Sigmoid colon (tissue), 7 donors: ENCODE results near the gene SIRT5. TPM values are rescaled to one million over a fixed set of nuclear protein-coding genes. Genes with fewer than 3 reads are reported as not detected.

Experiments
- DNase-seq: peaks from one replicate; pipeline ENCODE4 v3.0.0-alpha.2; 2019
- H3K27ac ChIP-seq, 4 donors: fragments of 200-600 bp; sonication (generic); one replicate each; pipeline ENCODE4 v1.5.1; 2016 to 2019; ENCODE audit warnings: mild to moderate bottlenecking in 1 of 4
- H3K27me3 ChIP-seq, 3 donors: fragments of 200-600 bp; sonication (generic); one replicate each; pipeline ENCODE4 v1.5.1; 2019; ENCODE audit warnings: mild to moderate bottlenecking in 1 of 3
- H3K36me3 ChIP-seq, 4 donors: fragments of 200-600 bp; sonication (generic); one replicate each; pipeline ENCODE4 v1.5.1; 2016 to 2019
- H3K4me1 ChIP-seq, 4 donors: fragments of 200-600 bp; sonication (generic); one replicate each; pipeline ENCODE4 v1.5.1; 2017 to 2019
- H3K4me3 ChIP-seq, 4 donors: fragments of 200-600 bp; sonication (generic); one replicate each; pipeline ENCODE4 v1.5.1; 2017 to 2019; ENCODE audit warnings: mild to moderate bottlenecking in 2 of 4, moderate library complexity in 1 of 4
- H3K9me3 ChIP-seq, 4 donors: fragments of 200-600 bp in 3 of 4; sonication (generic) in 3 of 4; one replicate each; pipeline versions ENCODE4 v1.5.1 to v1.6.1; 2013 to 2019
- EP300 ChIP-seq, 4 donors: sonication (generic); formaldehyde crosslinking; IDR thresholded peaks; one replicate each; pipeline ENCODE4 v1.6.1; 2017; ENCODE audit warnings: antibody characterized with exemption in 4 of 4
- POLR2A ChIP-seq, 2 donors: fragments of 450-650 bp; IDR thresholded peaks; one replicate each; pipeline ENCODE4 v1.6.1; 2016; ENCODE audit warnings: antibody characterized with exemption in 2 of 2, mild to moderate bottlenecking in 2 of 2, moderate library complexity in 2 of 2
- POLR2AphosphoS5 ChIP-seq, 4 donors: sonication (generic); formaldehyde crosslinking; IDR thresholded peaks; one replicate each; pipeline ENCODE4 v1.6.1; 2017; ENCODE audit warnings: antibody characterized with exemption in 4 of 4
- WGBS, 2 donors: extraction: QIAGEN DNeasy Blood & Tissue Kit; methylation state at CpG; one replicate each; pipeline ENCODE4 v1.1.7; 2013; 5-methylcytosine and 5-hydroxymethylcytosine counted together
- intact Hi-C: fragments of 100-400 bp; cut with DNase I; formaldehyde crosslinking; loops from one replicate; pipeline ENCODE4 v1.15.1; 2023
- polyA plus RNA-seq, 3 donors: library from polyadenylated mRNA; stranded (reverse); fragments of 200-250 nt; gene quantifications; one replicate each; pipeline ENCODE4 v1.2.3, GENCODE V29; 2013
- total RNA-seq, 4 donors: library from RNA; depleted of rRNA; stranded (reverse); fragments of >200 nt; gene quantifications; one replicate each; pipeline ENCODE4 v1.1.0, GENCODE V29; 2016
- TF ChIP-seq, protein P1 (sequence below), 4 experiments: fragments of 450-650 bp in 3 of 4; fragments of 200-600 bp in 1 of 4; IDR thresholded peaks; one replicate each; pipeline ENCODE4 v1.5.1; 2016 to 2019; ENCODE audit warnings: antibody characterized with exemption in 4 of 4, mild to moderate bottlenecking in 3 of 4, moderate library complexity in 2 of 4
- donor health status: healthy with polysubstance abuse.
- donor health status: Bipolar disorder and iron deficiency.
- donor health status: healthy.

The SIRT5 gene
- total and polyA plus RNA-seq, 7 donors: 5.8 to 13.3 (median 8.4) TPM

DNA sequence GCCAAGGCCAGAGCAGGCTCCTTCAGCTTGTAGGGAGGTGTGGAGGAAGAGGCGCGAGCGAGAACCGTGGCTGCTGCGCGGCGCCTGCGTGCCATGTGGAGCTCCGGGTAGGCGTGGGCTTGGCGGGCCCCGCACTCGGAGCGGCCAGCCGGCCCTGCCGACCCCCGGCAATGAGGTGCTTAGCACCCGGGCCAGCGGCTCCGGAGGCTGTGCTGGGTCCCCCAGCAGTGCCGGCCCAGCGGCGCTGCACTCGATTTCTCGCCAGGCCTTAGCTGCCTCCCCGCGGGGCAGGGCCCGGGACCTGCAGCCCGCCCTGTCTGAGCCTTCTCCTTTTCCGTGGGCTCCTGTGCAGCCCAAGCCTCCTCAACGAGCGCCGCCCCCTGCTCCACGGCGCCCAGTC lies 32.9 kb upstream of the SIRT5 start:
- intact Hi-C loops: no loop called here
- Histone ChIP-seq H3K27ac (no peak overlapping the region), H3K27me3 (no peaks in the 10 kb centered on the region), H3K36me3 (no peaks in the 10 kb centered on the region), H3K9me3 (no peaks in the 10 kb centered on the region), H3K4me3 (no peak overlapping the region), H3K4me1 (no peaks in the 10 kb centered on the region)
- no peak for DNase-seq
- no peak for TF ChIP-seq POLR2A (IDR thresholded peaks at IDR 0.05)
- no peak for TF ChIP-seq EP300 (IDR thresholded peaks at IDR 0.05)
- TF ChIP-seq, protein P1, sequence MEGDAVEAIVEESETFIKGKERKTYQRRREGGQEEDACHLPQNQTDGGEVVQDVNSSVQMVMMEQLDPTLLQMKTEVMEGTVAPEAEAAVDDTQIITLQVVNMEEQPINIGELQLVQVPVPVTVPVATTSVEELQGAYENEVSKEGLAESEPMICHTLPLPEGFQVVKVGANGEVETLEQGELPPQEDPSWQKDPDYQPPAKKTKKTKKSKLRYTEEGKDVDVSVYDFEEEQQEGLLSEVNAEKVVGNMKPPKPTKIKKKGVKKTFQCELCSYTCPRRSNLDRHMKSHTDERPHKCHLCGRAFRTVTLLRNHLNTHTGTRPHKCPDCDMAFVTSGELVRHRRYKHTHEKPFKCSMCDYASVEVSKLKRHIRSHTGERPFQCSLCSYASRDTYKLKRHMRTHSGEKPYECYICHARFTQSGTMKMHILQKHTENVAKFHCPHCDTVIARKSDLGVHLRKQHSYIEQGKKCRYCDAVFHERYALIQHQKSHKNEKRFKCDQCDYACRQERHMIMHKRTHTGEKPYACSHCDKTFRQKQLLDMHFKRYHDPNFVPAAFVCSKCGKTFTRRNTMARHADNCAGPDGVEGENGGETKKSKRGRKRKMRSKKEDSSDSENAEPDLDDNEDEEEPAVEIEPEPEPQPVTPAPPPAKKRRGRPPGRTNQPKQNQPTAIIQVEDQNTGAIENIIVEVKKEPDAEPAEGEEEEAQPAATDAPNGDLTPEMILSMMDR (IDR thresholded peaks at IDR 0.05): no peak
- no peak for TF ChIP-seq POLR2AphosphoS5 (IDR thresholded peaks at IDR 0.05)
- 95 to 98% methylated on average over 35 of the region's 35 CpGs for WGBS, 2 donors

DNA sequence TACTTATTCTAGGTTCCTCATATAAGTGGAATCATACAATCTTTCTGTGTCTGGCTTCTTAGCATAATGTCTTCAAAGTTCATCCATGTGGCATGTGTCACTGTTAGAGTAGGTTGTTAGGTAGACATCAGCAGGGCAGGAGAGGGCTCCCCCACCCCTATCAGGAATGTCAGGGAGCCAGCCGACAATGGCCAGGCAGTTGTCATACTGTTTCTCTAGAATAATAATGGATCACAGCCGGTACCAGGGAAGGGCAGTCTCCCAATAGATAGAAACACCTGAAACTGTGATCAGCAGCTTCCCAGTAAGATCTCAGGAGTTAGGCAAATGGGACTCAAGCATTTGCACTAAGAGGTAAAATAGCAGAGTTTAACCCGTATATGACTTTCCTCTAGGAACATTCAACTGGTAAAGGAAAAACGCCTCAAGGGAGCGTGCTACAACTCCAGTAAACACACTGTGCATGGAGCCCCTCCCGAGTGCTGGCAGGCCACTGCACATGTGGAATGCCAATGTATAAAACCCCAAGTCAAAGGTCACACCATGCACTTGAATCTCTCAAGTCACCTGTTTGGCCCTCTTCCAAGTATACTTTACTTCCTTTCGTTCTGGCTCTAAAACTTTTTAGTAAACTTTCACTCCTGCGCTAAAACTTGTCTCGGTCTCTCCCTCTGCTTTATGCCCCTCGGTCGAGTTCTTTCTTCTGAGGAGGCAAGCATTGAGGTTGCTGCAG lies 29.8 kb upstream of the SIRT5 start:
- no peaks in the 10 kb centered on the region for H3K9me3 ChIP-seq
- no peak for DNase-seq
- H3K36me3 ChIP-seq: no peaks in the 10 kb centered on the region
- intact Hi-C loops: no loop called here
- TF ChIP-seq POLR2AphosphoS5 (IDR thresholded peaks at IDR 0.05) (no peak), POLR2A (IDR thresholded peaks at IDR 0.05) (no peak), EP300 (IDR thresholded peaks at IDR 0.05) (no peak)
- TF ChIP-seq, protein P1 (IDR thresholded peaks at IDR 0.05): no peak
- H3K4me1 ChIP-seq: no peaks in the 10 kb centered on the region
- no peak overlapping the region for H3K4me3 ChIP-seq
- WGBS, 2 donors: 76 to 83% methylated on average over 11 of the region's 11 CpGs
- no peaks in the 10 kb centered on the region for H3K27me3 ChIP-seq
- no peak overlapping the region for H3K27ac ChIP-seq

DNA sequence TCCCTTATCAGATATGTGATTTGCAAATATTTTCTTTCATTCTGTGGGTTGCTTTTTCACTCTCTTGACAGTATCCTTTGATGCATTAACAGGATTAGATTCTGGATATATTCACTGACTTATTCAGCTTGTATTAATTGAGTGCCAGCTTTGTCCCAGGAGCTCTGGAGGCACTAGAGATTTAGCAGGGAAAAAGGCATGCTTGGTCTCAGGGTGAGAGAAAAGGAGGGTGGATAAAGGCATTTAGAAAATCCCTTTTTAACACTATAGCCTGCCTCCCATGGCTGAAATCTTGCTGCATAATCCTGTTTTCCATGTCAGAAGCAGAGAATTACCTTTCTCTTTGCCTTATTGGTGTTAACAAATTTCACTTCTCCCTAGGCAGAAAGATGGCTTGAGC lies 28.5 kb upstream of the SIRT5 start:
- H3K4me1 ChIP-seq: no peaks in the 10 kb centered on the region
- intact Hi-C loops: no loop called here
- H3K27ac ChIP-seq: no peak overlapping the region
- no peak for DNase-seq
- H3K4me3 ChIP-seq: no peak overlapping the region
- H3K9me3 ChIP-seq: no peaks in the 10 kb centered on the region
- H3K36me3 ChIP-seq: no peaks in the 10 kb centered on the region
- no peaks in the 10 kb centered on the region for H3K27me3 ChIP-seq
- TF ChIP-seq POLR2A (IDR thresholded peaks at IDR 0.05) (no peak), EP300 (IDR thresholded peaks at IDR 0.05) (no peak), POLR2AphosphoS5 (IDR thresholded peaks at IDR 0.05) (no peak)
- TF ChIP-seq, protein P1 (IDR thresholded peaks at IDR 0.05): no peak

DNA sequence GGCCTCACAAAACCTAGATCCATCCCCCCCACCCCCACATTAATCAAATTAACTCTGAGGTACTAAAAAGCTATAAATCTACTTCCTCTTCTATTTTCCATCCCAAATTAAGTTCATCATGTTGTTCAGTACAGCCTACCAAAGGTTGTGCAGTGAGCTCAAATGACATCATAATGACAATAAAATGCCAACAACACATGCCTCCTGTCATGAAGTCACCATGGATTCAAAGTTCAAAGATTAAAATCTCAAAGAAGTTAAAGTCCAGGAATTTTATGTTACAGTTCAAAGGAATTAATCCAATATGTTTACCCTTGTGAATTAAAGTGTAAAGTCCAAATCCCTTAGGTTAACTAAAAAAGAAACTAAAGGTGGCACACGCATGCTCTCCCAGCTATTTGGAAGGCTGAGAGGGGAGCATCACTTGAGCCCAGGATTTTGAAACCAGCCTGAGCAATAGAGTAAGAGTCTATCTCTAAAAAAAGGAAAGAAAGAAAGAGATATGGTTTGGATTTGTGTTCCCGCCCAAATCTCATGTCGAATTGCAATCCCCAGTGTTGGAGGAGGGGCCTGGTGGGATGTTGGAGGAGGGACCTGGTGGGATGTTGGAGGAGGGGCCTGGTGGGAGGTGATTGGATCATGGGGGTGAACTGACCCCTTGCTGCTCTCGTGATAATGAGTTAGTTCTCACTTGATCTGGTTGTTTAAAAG lies 25.7 kb upstream of the SIRT5 start:
- Histone ChIP-seq H3K4me3 (no peak overlapping the region), H3K36me3 (no peaks in the 10 kb centered on the region), H3K9me3 (no peaks in the 10 kb centered on the region), H3K4me1 (no peaks in the 10 kb centered on the region), H3K27ac (no peak overlapping the region), H3K27me3 (no peaks in the 10 kb centered on the region)
- no peak for DNase-seq
- TF ChIP-seq, protein P1 (IDR thresholded peaks at IDR 0.05): no peak
- TF ChIP-seq POLR2AphosphoS5 (IDR thresholded peaks at IDR 0.05) (no peak), EP300 (IDR thresholded peaks at IDR 0.05) (no peak), POLR2A (IDR thresholded peaks at IDR 0.05) (no peak)
- intact Hi-C loops: no loop called here
- 48 to 73% methylated on average over 4 of the region's 4 CpGs for WGBS, 2 donors
